Adrenal gland (tissue), 12 donors: Measurements from ENCODE around the gene SCIMP. TPM values are rescaled to one million over a fixed set of nuclear protein-coding genes. Genes with fewer than 3 reads are reported as not detected.
"Not testable (repeated sequence)": the region's sequence is repeated elsewhere in the genome, so short reads cannot be mapped to it uniquely, and the experiment has no call there.

Experiments used
- DNase-seq, 7 donors: peaks; one replicate each; pipeline ENCODE4 v3.0.0-alpha.2; 2019 to 2020
- H3K27ac ChIP-seq, 5 donors: fragments of 200-600 bp; sonication (generic) in 4 of 5; 1 replicate in 3 of 5; 2 replicates in 2 of 5; pipeline versions ENCODE4 v1.5.1 to v1.8.0; 2016 to 2020; ENCODE audit warnings: mild to moderate bottlenecking in 1 of 5
- H3K27me3 ChIP-seq: fragments of 200-600 bp; 2 replicates; pipeline ENCODE4 v1.8.0; 2021
- H3K36me3 ChIP-seq, 2 donors: fragments of 200-600 bp; replicated peaks in 1 of 2; 1 replicate in 1 of 2; 2 replicates in 1 of 2; pipeline versions ENCODE4 v1.5.1 to v1.8.0; 2018 to 2022
- H3K4me1 ChIP-seq, 2 donors: fragments of 200-600 bp; replicated peaks in 1 of 2; 1 replicate in 1 of 2; 2 replicates in 1 of 2; pipeline versions ENCODE4 v1.5.1 to v1.8.0; 2018 to 2021
- H3K4me3 ChIP-seq, 4 donors: fragments of 200-600 bp; sonication (generic) in 3 of 4; one replicate each; pipeline ENCODE4 v1.5.1; 2016 to 2018
- H3K9me3 ChIP-seq, 3 donors: fragments of 200-600 bp; sonication (generic) in 1 of 3; replicated peaks in 1 of 3; 1 replicate in 2 of 3; 2 replicates in 1 of 3; pipeline versions ENCODE4 v1.5.1 to v1.8.0; 2016 to 2021
- CTCF ChIP-seq, 6 experiments: fragments of 450-650 bp in 4 of 6; fragments of 200-600 bp in 2 of 6; sonication (generic) in 1 of 6; IDR thresholded peaks; 1 replicate in 5 of 6; 2 replicates in 1 of 6; pipeline versions ENCODE4 v1.5.1 to v1.8.0; 2016 to 2021; ENCODE audit warnings: antibody characterized with exemption in 6 of 6, mild to moderate bottlenecking in 2 of 6, moderate library complexity in 1 of 6
- POLR2A ChIP-seq, 2 donors: fragments of 450-650 bp; IDR thresholded peaks; one replicate each; pipeline ENCODE4 v1.6.1; 2017; ENCODE audit warnings: antibody characterized with exemption in 2 of 2, mild to moderate bottlenecking in 2 of 2, moderate library complexity in 1 of 2
- WGBS, 4 donors: extraction: QIAGEN DNeasy Blood & Tissue Kit in 2 of 4; methylation state at CpG; one replicate each; pipeline versions ENCODE4 v1.1.5 to v1.1.7; 2013 to 2017; 5-methylcytosine and 5-hydroxymethylcytosine counted together
- intact Hi-C, 2 donors: fragments of 100-400 bp; cut with DNase I; formaldehyde crosslinking; loops; one replicate each; pipeline versions ENCODE4 v1.14.1 to v1.15.0; 2022 to 2023
- polyA plus RNA-seq, 3 donors: library from polyadenylated mRNA; stranded (reverse); fragments of 200-250 nt in 2 of 3; fragments of 350-450 nt in 1 of 3; fragmentation: Illumina TruSeq in 1 of 3; extraction: RNeasy Lipid Tissue Mini Kit (QIAGEN cat#74804) in 1 of 3; gene quantifications; one replicate each; pipeline ENCODE4 v1.2.3, GENCODE V29; 2013 to 2014
- total RNA-seq, 9 donors: library from RNA; depleted of rRNA in 4 of 9; stranded (reverse); fragments of >200 nt in 4 of 9; fragments of 120-200 nt in 1 of 9; fragmentation: NEBNext Ultra II Directional in 1 of 9; extraction: Animal tissue kit (Norgen Biotek cat#: 25700) in 1 of 9; gene quantifications; one replicate each; pipeline versions ENCODE4 v1.1.0 to v1.2.4, GENCODE V29; 2013 to 2023
- donor health status: healthy with polysubstance abuse.
- donor health status: Bipolar disorder and iron deficiency.
- donor health status: DM: yes; HTN: yes; CAD: no.
- donor health status: DM: no; HTN: no; CAD: no.
- donor health status: DM: no; HTN: no; CAD: no.
- donor health status: DM: yes; HTN: yes; CAD: no.

The SCIMP gene
- total and polyA plus RNA-seq, 12 donors = 0.94 to 14.2 (median 6.2) TPM

DNA sequence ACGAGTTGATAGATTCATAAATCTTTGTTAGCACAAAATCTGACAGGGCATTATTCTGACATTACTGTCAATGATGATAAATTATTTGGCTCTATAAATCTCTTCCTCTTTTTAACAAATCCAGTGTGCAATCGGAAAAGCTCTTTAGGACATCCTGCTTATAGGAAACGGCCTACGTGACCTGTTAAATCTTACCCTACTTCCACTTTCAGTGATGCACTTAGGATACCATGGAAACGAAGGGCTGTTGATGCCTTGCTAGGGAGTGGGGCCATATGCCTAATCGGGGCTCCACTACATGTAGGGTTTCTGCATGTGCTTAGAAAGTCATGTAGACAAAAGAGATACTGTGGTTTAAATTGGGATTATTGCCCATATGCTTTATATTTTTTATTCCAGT lies 70.2 kb downstream of the SCIMP start:
- Histone ChIP-seq H3K9me3 (no peaks in the 10 kb centered on the region), H3K27me3 (no peaks in the 10 kb centered on the region), H3K27ac (no peak overlapping the region), H3K36me3 (no peaks in the 10 kb centered on the region), H3K4me3 (no peak overlapping the region), H3K4me1 (no peaks in the 10 kb centered on the region)
- TF ChIP-seq CTCF (IDR thresholded peaks at IDR 0.05) (no peak), POLR2A (IDR thresholded peaks at IDR 0.05) (no peak)
- no peak for DNase-seq
- WGBS, 4 donors = 57 to 74% (median 68%) methylated on average over 6 of the region's 6 CpGs
- intact Hi-C loops = no loop called here

DNA sequence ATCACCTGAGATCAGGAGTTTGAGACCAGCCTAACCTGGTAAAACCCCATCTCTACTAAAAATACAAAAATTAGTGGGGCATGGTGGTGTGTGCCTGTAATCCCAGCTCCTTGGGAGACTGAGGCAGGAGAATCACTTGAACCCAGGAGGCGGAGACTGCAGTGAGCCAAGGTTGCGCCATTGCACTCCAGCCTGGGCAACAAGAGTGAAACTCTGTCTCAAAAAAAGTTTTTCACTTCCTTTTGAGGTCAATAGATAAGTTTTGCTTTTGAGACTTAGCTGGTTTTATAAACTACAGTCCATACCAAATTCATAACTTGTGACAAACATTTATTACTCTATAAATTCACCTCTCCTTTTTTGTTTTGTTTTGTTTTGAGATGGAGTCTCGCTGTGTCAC lies 72.9 kb downstream of the SCIMP start:
- H3K4me3 ChIP-seq, intact Hi-C loops, H3K4me1 ChIP-seq, H3K27ac ChIP-seq, DNase-seq, H3K36me3 ChIP-seq, H3K9me3 ChIP-seq: not testable (repeated sequence)
- WGBS, 4 donors = 72 to 74% (median 73%) methylated on average over 3 of the region's 3 CpGs
- H3K27me3 ChIP-seq = peaks cover 11% of the 10 kb centered on the region

DNA sequence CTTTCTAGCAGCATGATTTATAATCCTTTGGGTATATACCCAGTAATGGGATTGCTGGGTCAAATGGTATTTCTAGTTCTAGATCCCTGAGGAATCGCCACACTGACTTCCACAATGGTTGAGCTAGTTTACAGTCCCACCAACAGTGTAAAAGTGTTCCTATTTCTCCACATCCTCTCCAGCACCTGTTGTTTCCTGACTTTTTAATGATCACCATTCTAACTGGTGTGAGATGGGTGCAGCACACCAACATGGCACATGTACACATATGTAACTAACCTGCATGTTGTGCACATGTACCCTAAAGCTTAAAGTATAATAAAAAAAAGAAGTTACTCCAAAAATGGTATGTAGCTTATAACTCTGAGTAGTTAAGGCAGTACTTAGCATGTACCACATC lies 74.0 kb downstream of the SCIMP start:
- DNase-seq, H3K36me3 ChIP-seq, intact Hi-C loops, H3K4me1 ChIP-seq, H3K9me3 ChIP-seq, H3K4me3 ChIP-seq, H3K27ac ChIP-seq: not testable (repeated sequence)
- H3K27me3 ChIP-seq = peaks cover 11% of the 10 kb centered on the region
- WGBS, 4 donors = 43 to 100% (median 94%) methylated on average over 1 of the region's 1 CpG

Other genes with a start within 250 kb of the SCIMP start
- gene CAMTA2, start 247.2 kb downstream of the SCIMP start, total RNA-seq = 10 to 100 TPM in 8 of 9 donors, 1 to 10 TPM in 1; 6.9 to 70.6 (median 22.7) TPM
- 100 to 1,000 TPM in 1 of 3 donors, 10 to 100 TPM in 2; 26.4 to 190 (median 93.4) TPM for gene CAMTA2, start 247.2 kb downstream of the SCIMP start, polyA plus RNA-seq
- gene INCA1, start 237.3 kb downstream of the SCIMP start, total RNA-seq = 1 to 10 TPM in 3 of 9 donors, under 1 TPM in 4, not detected in 2; 0.44 to 2.5 (median 0.98) TPM
- gene INCA1, start 237.3 kb downstream of the SCIMP start, polyA plus RNA-seq = 1 to 10 TPM; 1.2 to 6.2 (median 3.0) TPM
- 10 to 100 TPM; 20.9 to 91.0 (median 61.9) TPM for gene KIF1C, start 236.9 kb downstream of the SCIMP start, total RNA-seq
- 10 to 100 TPM; 16.2 to 40.3 (median 36.9) TPM for gene KIF1C, start 236.9 kb downstream of the SCIMP start, polyA plus RNA-seq
- under 1 TPM in 1 of 9 donors, not detected in 8; 0.40 TPM for gene SLC52A1, start 199.4 kb downstream of the SCIMP start, total RNA-seq
- under 1 TPM in 1 of 3 donors, not detected in 2; 0.24 TPM for gene SLC52A1, start 199.4 kb downstream of the SCIMP start, polyA plus RNA-seq
- 1 to 10 TPM; 2.9 to 6.9 (median 4.4) TPM for gene ZFP3, start 156.4 kb downstream of the SCIMP start, total RNA-seq
- 1 to 10 TPM; 1.6 to 8.4 (median 1.8) TPM for gene ZFP3, start 156.4 kb downstream of the SCIMP start, polyA plus RNA-seq
- gene ZNF232, start 123.0 kb downstream of the SCIMP start, total RNA-seq = 10 to 100 TPM in 1 of 9 donors, 1 to 10 TPM in 8; 3.6 to 10.3 (median 6.6) TPM
- gene ZNF232, start 123.0 kb downstream of the SCIMP start, polyA plus RNA-seq = 10 to 100 TPM in 1 of 3 donors, 1 to 10 TPM in 2; 4.9 to 14.6 (median 7.1) TPM
- gene USP6, start 118.8 kb downstream of the SCIMP start, total RNA-seq = under 1 TPM in 6 of 9 donors, not detected in 3; 0.04 to 0.40 (median 0.15) TPM
- gene USP6, start 118.8 kb downstream of the SCIMP start, polyA plus RNA-seq = under 1 TPM; 0.07 to 0.08 (median 0.07) TPM
- 10 to 100 TPM in 1 of 9 donors, 1 to 10 TPM in 7, under 1 TPM in 1; 0.72 to 16.4 (median 5.6) TPM for gene ZNF594, start 43.0 kb downstream of the SCIMP start, total RNA-seq
- 1 to 10 TPM; 1.1 to 4.9 (median 2.7) TPM for gene ZNF594, start 43.0 kb downstream of the SCIMP start, polyA plus RNA-seq
- gene RABEP1, start 47.4 kb upstream of the SCIMP start, total RNA-seq = 10 to 100 TPM; 26.7 to 58.3 (median 48.4) TPM
- 10 to 100 TPM; 21.1 to 64.5 (median 34.3) TPM for gene RABEP1, start 47.4 kb upstream of the SCIMP start, polyA plus RNA-seq
- 10 to 100 TPM; 30.8 to 88.2 (median 56.5) TPM for gene NUP88, start 184.8 kb upstream of the SCIMP start, total RNA-seq
- gene NUP88, start 184.8 kb upstream of the SCIMP start, polyA plus RNA-seq = 100 to 1,000 TPM in 2 of 3 donors, 10 to 100 TPM in 1; 92.1 to 137 (median 102) TPM
- 10 to 100 TPM; 27.0 to 73.6 (median 31.2) TPM for gene RPAIN, start 185.3 kb upstream of the SCIMP start, total RNA-seq
- gene RPAIN, start 185.3 kb upstream of the SCIMP start, polyA plus RNA-seq = 10 to 100 TPM; 26.1 to 41.7 (median 36.5) TPM
- 100 to 1,000 TPM; 157 to 283 (median 174) TPM for gene C1QBP, start 204.3 kb upstream of the SCIMP start, total RNA-seq
- gene C1QBP, start 204.3 kb upstream of the SCIMP start, polyA plus RNA-seq = 100 to 1,000 TPM in 2 of 3 donors, 10 to 100 TPM in 1; 53.5 to 420 (median 140) TPM
- gene DHX33, start 234.1 kb upstream of the SCIMP start, total RNA-seq = 10 to 100 TPM in 4 of 9 donors, 1 to 10 TPM in 5; 7.0 to 14.3 (median 9.0) TPM
- 10 to 100 TPM in 1 of 3 donors, 1 to 10 TPM in 2; 6.5 to 12.4 (median 10.0) TPM for gene DHX33, start 234.1 kb upstream of the SCIMP start, polyA plus RNA-seq